HepG2 (cell line): Measurements from ENCODE around the gene FRMD4A. TPM values are rescaled to one million over a fixed set of nuclear protein-coding genes. Genes with fewer than 3 reads are reported as not detected.

Experiments used
- ATAC-seq: fragments of 200-7000 bp; cut with Tn5 transposase; 3 replicates; pipeline ENCODE4 v1.9.1; 2020; ENCODE audit warnings: mild to moderate bottlenecking, moderate library complexity
- BruUV-seq: library from RNA; stranded (reverse); fragments of 400-500 nt; replicated peaks from 2 replicates; lab custom pipeline; 2021; lab: Mats Ljungman, UMichigan
- CTCF ChIA-PET: fragments of 300-600 bp; formaldehyde crosslinking; extraction: SDS; loops from one replicate; lab custom pipeline; 2021; ENCODE audit warnings: low total read pairs, inconsistent platforms, low intra/inter-chr PET ratio; lab: Yijun Ruan, JAX
- POLR2A ChIA-PET: fragments of 350-600 bp; sonication (Branson Sonifier 250); formaldehyde crosslinking; loops from one replicate; lab custom pipeline; 2020; ENCODE audit warnings: antibody characterized with exemption, inconsistent platforms; lab: Yijun Ruan, JAX
- DNase-seq: peaks from one replicate; pipeline ENCODE4 v3.0.0-alpha.2; 2015; ENCODE audit warnings: low spot score
- FAIRE-seq: peaks from 3 replicates; lab custom pipeline; 2011; peaks lifted over from hg19 to GRCh38; lab: Jason Lieb, UNC
- H2AFZ ChIP-seq: one replicate; pipeline ENCODE4 v1.6.1; 2011; ENCODE audit warnings: low read length, inconsistent platforms
- H3K27ac ChIP-seq: fragments of 300-600 bp; 3 replicates; pipeline ENCODE4 v1.8.0; 2011; ENCODE audit warnings: mixed run types, mild to moderate bottlenecking, mixed read lengths, low read length, inconsistent platforms; ENCODE audit not compliant: insufficient read depth; ENCODE audit errors: extremely low read length
- H3K27me3 ChIP-seq, 2 experiments: fragments of 200-600 bp in 1 of 2; 2 replicates in 1 of 2; 3 replicates in 1 of 2; pipeline versions ENCODE4 v1.6.0 to v1.8.0; 2011; ENCODE audit warnings: low read length in 2 of 2, mild to moderate bottlenecking in 2 of 2, moderate library complexity in 2 of 2, inconsistent platforms in 1 of 2; ENCODE audit not compliant: insufficient read depth in 2 of 2, control insufficient read depth in 1 of 2
- H3K36me3 ChIP-seq, 2 experiments: fragments of 200-600 bp in 1 of 2; replicated peaks in 1 of 2; 2 replicates in 1 of 2; 3 replicates in 1 of 2; pipeline versions ENCODE4 v1.5.1 to v1.8.0; 2011; ENCODE audit warnings: low read length in 2 of 2, inconsistent platforms in 1 of 2; ENCODE audit not compliant: insufficient read depth in 2 of 2, control insufficient read depth in 1 of 2
- H3K4me1 ChIP-seq: 2 replicates; pipeline ENCODE4 v1.5.1; 2012; ENCODE audit warnings: low read length, inconsistent platforms; ENCODE audit not compliant: insufficient read depth
- H3K4me2 ChIP-seq: 2 replicates; pipeline ENCODE4 v1.6.0; 2011; ENCODE audit warnings: low read depth, low read length, inconsistent platforms
- H3K4me3 ChIP-seq, 3 experiments: fragments of 200-600 bp in 1 of 3; sonication (generic), shearing (Covaris generic) in 1 of 3; replicated peaks in 1 of 3; 2 replicates each; pipeline ENCODE4 v1.5.1; 2011 to 2016; ENCODE audit warnings: low read length in 3 of 3, inconsistent platforms in 2 of 3, low read depth in 2 of 3, mild to moderate bottlenecking in 2 of 3, control low read depth in 1 of 3, mixed read lengths in 1 of 3; ENCODE audit not compliant: insufficient read depth in 1 of 3
- H3K79me2 ChIP-seq: one replicate; pipeline ENCODE4 v1.6.1; 2011; ENCODE audit warnings: low read length, inconsistent platforms; ENCODE audit not compliant: insufficient read depth
- H3K9ac ChIP-seq: 2 replicates; pipeline ENCODE4 v1.6.0; 2011; ENCODE audit warnings: mild to moderate bottlenecking, low read depth, low read length, inconsistent platforms; ENCODE audit not compliant: insufficient read depth
- H3K9me3 ChIP-seq: 2 replicates; pipeline ENCODE4 v1.5.1; 2012; ENCODE audit warnings: mild to moderate bottlenecking, low read length
- H4K20me1 ChIP-seq: 2 replicates; pipeline ENCODE4 v1.6.0; 2011; ENCODE audit warnings: inconsistent platforms, mild to moderate bottlenecking, low read length, moderate library complexity; ENCODE audit not compliant: insufficient read depth
- GFI1 ChIP-seq: sonication (generic); formaldehyde crosslinking; IDR thresholded peaks from 2 replicates; pipeline ENCODE4 v1.5.0; 2020; ENCODE audit warnings: missing genetic modification reagents, mild to moderate bottlenecking, borderline replicate concordance
- RBM22 ChIP-seq: fragments of 200-400 bp; formaldehyde crosslinking; optimal IDR thresholded peaks from 2 replicates; pipeline ENCODE3; 2017; ENCODE audit warnings: mild to moderate bottlenecking, low read length, moderate library complexity
- ZNF224 ChIP-seq: sonication (generic); formaldehyde crosslinking; IDR thresholded peaks from 2 replicates; pipeline ENCODE4 v1.5.0; 2020; ENCODE audit warnings: mild to moderate bottlenecking, missing genetic modification reagents
- ZNF468 ChIP-seq: sonication (generic); formaldehyde crosslinking; IDR thresholded peaks from 2 replicates; pipeline ENCODE4 v1.8.0; 2022; ENCODE audit warnings: mild to moderate bottlenecking, moderate library complexity, missing genetic modification reagents
- ZNF678 ChIP-seq: sonication (generic); formaldehyde crosslinking; IDR thresholded peaks from 2 replicates; pipeline ENCODE4 v1.4.0; 2020; ENCODE audit warnings: mild to moderate bottlenecking, missing genetic modification reagents
- ZSCAN30 ChIP-seq: sonication (generic); formaldehyde crosslinking; IDR thresholded peaks from 2 replicates; pipeline ENCODE4 v1.5.0; 2020; ENCODE audit warnings: mild to moderate bottlenecking, missing genetic modification reagents
- WGBS: methylation state at CpG from one replicate; pipeline ENCODE4 v1.1.6; 2017; ENCODE audit warnings: low lambda C conversion rate; 5-methylcytosine and 5-hydroxymethylcytosine counted together
- in situ Hi-C: cut with HindIII; loops from 2 replicates; pipeline ENCODE4 v1.10.0; 2017; ENCODE audit warnings: low pct_unique_long_range_greater_than_20kb; ENCODE audit not compliant: extremely low pct_ligation_motif_present
- intact Hi-C: fragments of 100-400 bp; cut with micrococcal nuclease; formaldehyde crosslinking; loops from one replicate; pipeline ENCODE4 v1.10.0; 2022; ENCODE audit not compliant: unreplicated experiment
- polyA plus RNA-seq, 8 experiments: library from polyadenylated mRNA; depleted of rRNA in 3 of 8; stranded (reverse) in 7 of 8; unstranded in 1 of 8; fragments of >200 nt; fragmentation: Illumina TruSeq in 4 of 8; extraction: Trizol in 4 of 8; gene quantifications; 2 replicates each; pipeline versions ENCODE4 v1.2.1 to v1.2.3, GENCODE V29; 2011 to 2016; ENCODE audit warnings: low read depth in 4 of 8, missing spikeins in 1 of 8, mixed read lengths in 1 of 8; ENCODE audit not compliant: insufficient read depth in 1 of 8
- total RNA-seq, 5 experiments: library from RNA; depleted of rRNA; stranded (reverse); fragments of >200 nt; fragmentation: Illumina TruSeq; extraction: Trizol; gene quantifications; 2 replicates each; pipeline ENCODE4 v1.2.3, GENCODE V29; 2016; ENCODE audit warnings: low read depth in 1 of 5
- TF ChIP-seq, protein P1 (sequence below): sonication (generic); formaldehyde crosslinking; IDR thresholded peaks from 2 replicates; pipeline ENCODE4 v1.4.0; 2020; ENCODE audit warnings: missing genetic modification reagents

The FRMD4A gene
- total and polyA plus RNA-seq, 2 of the 13 experiments (the other 11 are each of a cell fraction or from before 2014, with no cell fraction given), result 0.09 to 0.26 TPM

DNA sequence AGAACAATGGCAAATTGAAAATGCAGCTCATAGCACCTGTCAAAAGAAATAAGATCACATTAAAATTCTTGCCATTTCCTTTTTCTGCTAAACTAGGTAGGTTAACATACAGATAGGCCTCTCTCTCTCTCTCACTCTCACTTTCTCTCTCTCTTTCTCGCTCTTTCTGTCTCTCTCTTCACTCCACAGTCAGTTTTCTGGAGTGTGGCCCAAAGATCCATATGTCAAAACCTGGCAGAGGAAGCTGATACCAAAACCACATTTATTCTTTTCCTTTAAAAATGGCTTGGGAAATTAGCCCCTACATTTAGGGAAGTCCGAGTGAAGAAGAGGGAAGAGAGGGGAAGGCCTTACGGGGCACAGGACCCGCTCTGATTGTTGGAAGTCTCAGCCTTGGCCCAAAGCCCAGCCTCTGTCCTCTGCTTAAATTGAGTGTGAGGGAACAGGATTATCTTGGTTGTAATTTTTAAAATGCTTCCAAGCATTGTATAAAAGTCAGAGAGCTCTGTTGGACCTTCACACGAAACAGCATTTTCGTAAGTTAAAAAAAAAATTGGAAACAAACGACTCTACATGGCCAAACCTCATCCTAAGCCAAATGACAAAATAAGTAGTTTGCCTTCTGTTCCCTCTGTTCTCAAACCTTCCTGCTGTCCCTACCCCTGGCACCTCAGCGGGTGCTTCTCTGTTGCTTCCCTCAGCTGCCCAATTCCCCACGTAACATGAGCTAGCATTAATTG lies 83.2 kb downstream of the FRMD4A start:
- H2AFZ ChIP-seq, result no peak overlapping the region
- no TSS peak for BruUV-seq
- no peaks in the 10 kb centered on the region for H4K20me1 ChIP-seq
- no peak overlapping the region for H3K27ac ChIP-seq
- CTCF ChIA-PET, result no interaction called here
- no peaks in the 10 kb centered on the region for H3K79me2 ChIP-seq
- POLR2A ChIA-PET, result no interaction called here
- TF ChIP-seq ZNF224 (CRISPR knock-in tag), result no peak
- TF ChIP-seq ZNF468 (CRISPR knock-in tag), result no peak
- TF ChIP-seq, protein P1, sequence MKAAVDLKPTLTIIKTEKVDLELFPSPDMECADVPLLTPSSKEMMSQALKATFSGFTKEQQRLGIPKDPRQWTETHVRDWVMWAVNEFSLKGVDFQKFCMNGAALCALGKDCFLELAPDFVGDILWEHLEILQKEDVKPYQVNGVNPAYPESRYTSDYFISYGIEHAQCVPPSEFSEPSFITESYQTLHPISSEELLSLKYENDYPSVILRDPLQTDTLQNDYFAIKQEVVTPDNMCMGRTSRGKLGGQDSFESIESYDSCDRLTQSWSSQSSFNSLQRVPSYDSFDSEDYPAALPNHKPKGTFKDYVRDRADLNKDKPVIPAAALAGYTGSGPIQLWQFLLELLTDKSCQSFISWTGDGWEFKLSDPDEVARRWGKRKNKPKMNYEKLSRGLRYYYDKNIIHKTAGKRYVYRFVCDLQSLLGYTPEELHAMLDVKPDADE, result no peak
- TF ChIP-seq RBM22, result no peak
- no peak for TF ChIP-seq GFI1 (CRISPR knock-in tag)
- TF ChIP-seq ZNF678 (CRISPR knock-in tag), result no peak
- TF ChIP-seq ZSCAN30 (CRISPR knock-in tag), result no peak
- no peaks in the 10 kb centered on the region; the same call in 1 of the 2 replicates for H3K9me3 ChIP-seq
- no peak overlapping the region for H3K4me3 ChIP-seq
- no peak for FAIRE-seq
- H3K4me2 ChIP-seq, result no peak overlapping the region
- in situ Hi-C loops, result no loop called here
- H3K4me1 ChIP-seq, result no peaks in the 10 kb centered on the region
- WGBS, result 3% methylated on average over 9 of the region's 9 CpGs
- no peak for DNase-seq
- H3K27me3 ChIP-seq, result peaks cover 0 to 11% of the 10 kb centered on the region in 2 experiments; a peak in 1 of 5 replicates
- intact Hi-C loops, result no loop called here
- no peak overlapping the region for H3K9ac ChIP-seq
- H3K36me3 ChIP-seq, result no peaks in the 10 kb centered on the region
- no peak for ATAC-seq
